GM12878 (cell line): ENCODE results near the gene PRMT7. TPM values are rescaled to one million over a fixed set of nuclear protein-coding genes. Genes with fewer than 3 reads are reported as not detected.

Source experiments
- ATAC-seq: fragments of 200-7000 bp; cut with Tn5 transposase; 3 replicates; pipeline ENCODE4 v1.9.1; 2020; ENCODE audit warnings: mild to moderate bottlenecking, moderate library complexity
- BruUV-seq: library from RNA; stranded (reverse); fragments of 400-500 nt; replicated peaks from 2 replicates; lab custom pipeline; 2021; lab: Mats Ljungman, UMichigan
- CTCF ChIA-PET: fragments of 300-600 bp; sonication (Branson Sonifier 250); formaldehyde crosslinking; extraction: SDS; loops from one replicate; lab custom pipeline; 2021; ENCODE audit warnings: inconsistent platforms; lab: Yijun Ruan, JAX
- POLR2A ChIA-PET: fragments of 350-600 bp; formaldehyde crosslinking; extraction: SDS; loops from one replicate; lab custom pipeline; 2021; ENCODE audit warnings: inconsistent platforms; lab: Charles Lee
- RAD21 ChIA-PET: fragments of 300-600 bp; sonication (Branson Sonifier 250); formaldehyde crosslinking; loops from one replicate; lab custom pipeline; 2023; ENCODE audit warnings: antibody characterized with exemption; ENCODE audit not compliant: unreplicated experiment; lab: Charles Lee
- SMC1A ChIA-PET: fragments of 300-600 bp; sonication (Branson Sonifier 250); formaldehyde crosslinking; loops from one replicate; lab custom pipeline; 2023; ENCODE audit not compliant: unreplicated experiment, uncharacterized antibody; lab: Charles Lee
- DNase-seq: peaks from one replicate; pipeline ENCODE4 v3.0.0-alpha.2; 2011; ENCODE audit warnings: low read depth, low spot score
- FAIRE-seq: peaks from 3 replicates; lab custom pipeline; 2011; peaks lifted over from hg19 to GRCh38; lab: Jason Lieb, UNC
- H2AFZ ChIP-seq: 2 replicates; pipeline ENCODE4 v1.6.0; 2011; ENCODE audit warnings: low read depth, low read length, control low read depth; ENCODE audit not compliant: control insufficient read depth
- H3K27ac ChIP-seq: 2 replicates; pipeline ENCODE4 v1.5.1; 2011; ENCODE audit warnings: control low read depth; ENCODE audit not compliant: control insufficient read depth, insufficient read depth
- H3K27me3 ChIP-seq, 2 experiments: replicated peaks in 1 of 2; 2 replicates each; pipeline versions ENCODE4 v1.6.0 to v1.6.1; 2011; ENCODE audit warnings: low read length in 1 of 2; ENCODE audit not compliant: control insufficient read depth in 2 of 2, insufficient read depth in 2 of 2
- H3K36me3 ChIP-seq, 2 experiments: 2 replicates each; pipeline ENCODE4 v1.5.1; 2011; ENCODE audit warnings: low read length in 1 of 2; ENCODE audit not compliant: control insufficient read depth in 2 of 2, insufficient read depth in 2 of 2
- H3K4me1 ChIP-seq: 2 replicates; pipeline ENCODE4 v1.6.1; 2011; ENCODE audit warnings: mild to moderate bottlenecking, low read length, moderate library complexity, mixed read lengths; ENCODE audit not compliant: control insufficient read depth, insufficient read depth
- H3K4me2 ChIP-seq: 2 replicates; pipeline ENCODE4 v1.6.0; 2011; ENCODE audit warnings: control low read depth; ENCODE audit not compliant: control insufficient read depth, insufficient read depth
- H3K4me3 ChIP-seq: fragments of 200-600 bp; sonication (generic); 2 replicates; pipeline ENCODE4 v1.5.1; 2016
- H3K79me2 ChIP-seq: 2 replicates; pipeline ENCODE4 v1.6.0; 2011; ENCODE audit warnings: low read length; ENCODE audit not compliant: control insufficient read depth, insufficient read depth
- H3K9ac ChIP-seq: 2 replicates; pipeline ENCODE4 v1.8.0; 2011; ENCODE audit warnings: low read length, control low read depth, mixed read lengths; ENCODE audit not compliant: control insufficient read depth, insufficient read depth
- H3K9me3 ChIP-seq: replicated peaks from 3 replicates; pipeline ENCODE4 v1.5.1; 2011; ENCODE audit warnings: mild to moderate bottlenecking, low read length; ENCODE audit not compliant: control insufficient read depth, insufficient read depth
- H4K20me1 ChIP-seq: 2 replicates; pipeline ENCODE4 v1.6.0; 2011; ENCODE audit not compliant: control insufficient read depth, insufficient read depth
- CBX5 ChIP-seq: sonication (generic); IDR thresholded peaks from 2 replicates; pipeline ENCODE4 v1.6.1; 2016; ENCODE audit warnings: low read depth, moderate library complexity, mild to moderate bottlenecking, inconsistent platforms
- CEBPB ChIP-seq, 2 experiments: fragments of 150-350 bp in 1 of 2; IDR thresholded peaks; 2 replicates each; pipeline ENCODE4 v1.6.1; 2012 to 2014; ENCODE audit warnings: low read depth in 2 of 2, low read length in 2 of 2, borderline replicate concordance in 1 of 2, inconsistent platforms in 1 of 2
- CREM ChIP-seq: IDR thresholded peaks from 2 replicates; pipeline ENCODE4 v1.6.1; 2014; ENCODE audit warnings: antibody characterized with exemption, low read depth
- IRF4 ChIP-seq: IDR thresholded peaks from 2 replicates; pipeline ENCODE4 v1.6.1; 2011; ENCODE audit warnings: low read depth, low read length
- NFYB ChIP-seq: IDR thresholded peaks from 2 replicates; pipeline ENCODE4 v1.6.1; 2011; ENCODE audit warnings: low read depth, mild to moderate bottlenecking, low read length, improper control_type of control experiment, moderate library complexity; ENCODE audit not compliant: insufficient read depth
- POLR2AphosphoS2 ChIP-seq: IDR thresholded peaks from 2 replicates; pipeline ENCODE4 v1.6.1; 2011; ENCODE audit warnings: low read depth, mild to moderate bottlenecking, low read length, improper control_type of control experiment, moderate library complexity
- RBBP5 ChIP-seq: fragments of 200-600 bp; sonication (generic); conservative IDR thresholded peaks from 2 replicates; pipeline ENCODE4 v1.6.1; 2016
- ZNF207 ChIP-seq: fragments of 450-650 bp; IDR thresholded peaks from 2 replicates; pipeline ENCODE4 v1.6.1; 2014; ENCODE audit warnings: antibody characterized with exemption, mild to moderate bottlenecking, borderline replicate concordance
- WGBS: methylation state at CpG from one replicate; pipeline ENCODE4 v1.1.6; 2016; ENCODE audit warnings: low lambda C conversion rate; ENCODE audit not compliant: insufficient replicate concordance, insufficient coverage; ENCODE audit errors: missing lambda C conversion rate; 5-methylcytosine and 5-hydroxymethylcytosine counted together
- in situ Hi-C: fragments of 300-500 bp; cut with MboI; formaldehyde crosslinking; loops from 9 replicates; pipeline ENCODE4 v1.14.3; 2018; ENCODE audit warnings: mixed read lengths
- intact Hi-C: fragments of 100-400 bp; cut with micrococcal nuclease; formaldehyde crosslinking; loops from one replicate; pipeline ENCODE4 v1.14.2; 2022; ENCODE audit not compliant: unreplicated experiment
- polyA plus RNA-seq, 11 experiments: library from polyadenylated mRNA; depleted of rRNA in 4 of 11; unstranded in 6 of 11; stranded (reverse) in 5 of 11; fragments of >200 nt; fragmentation: Nextera tagmentation in 4 of 11; fragmentation: Illumina TruSeq in 1 of 11; extraction: Ambion mirVana in 4 of 11; extraction: Trizol in 1 of 11; gene quantifications; 1 replicate in 1 of 11; 2 replicates in 10 of 11; pipeline versions ENCODE4 v1.2.1 to v1.2.3, GENCODE V29; 2011 to 2016; ENCODE audit warnings: inconsistent platforms in 2 of 11, missing spikeins in 2 of 11, low read depth in 1 of 11
- total RNA-seq, 4 experiments: library from RNA; depleted of rRNA in 3 of 4; stranded (reverse); fragments of >200 nt in 3 of 4; fragmentation: Illumina TruSeq in 1 of 4; extraction: Trizol in 1 of 4; gene quantifications; 2 replicates each; pipeline versions ENCODE4 v1.2.1 to v1.2.3, GENCODE V29; 2013 to 2021
- TF ChIP-seq, protein P1 (sequence below): fragments of 450-650 bp; IDR thresholded peaks from 2 replicates; pipeline ENCODE4 v1.6.1; 2018; ENCODE audit warnings: borderline replicate concordance, mild to moderate bottlenecking; ENCODE audit not compliant: partially characterized antibody
- TF ChIP-seq, protein P2 (sequence below): fragments of 450-650 bp; IDR thresholded peaks from 2 replicates; pipeline ENCODE4 v1.6.1; 2016; ENCODE audit warnings: mild to moderate bottlenecking

PRMT7 gene
- total and polyA plus RNA-seq, 10 of the 15 experiments (the other 5 are each of a cell fraction or from before 2014, with no cell fraction given), result 5.1 to 56.1 (median 42.0) TPM

DNA sequence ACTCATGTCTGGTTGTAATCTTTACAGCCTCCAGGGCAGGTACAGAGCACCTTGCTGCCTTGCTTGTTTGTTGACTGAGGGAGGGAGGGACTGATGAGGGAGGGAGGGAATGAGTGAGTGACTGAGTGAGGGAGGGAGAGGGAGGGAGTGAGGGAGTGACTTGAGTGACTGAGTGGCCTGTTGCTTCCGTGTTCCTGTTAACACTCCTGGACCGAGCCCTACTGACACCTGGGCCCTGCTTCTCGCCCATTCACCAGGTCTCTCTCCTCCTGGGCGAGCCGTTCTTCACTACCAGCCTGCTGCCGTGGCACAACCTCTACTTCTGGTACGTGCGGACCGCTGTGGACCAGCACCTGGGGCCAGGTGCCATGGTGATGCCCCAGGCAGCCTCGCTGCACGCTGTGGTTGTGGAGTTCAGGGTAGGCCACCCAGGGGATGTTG is 41.2 kb downstream of the PRMT7 start:
- FAIRE-seq, result no peak
- Histone ChIP-seq H3K9me3 (no peaks in the 10 kb centered on the region), H3K79me2 (no peaks in the 10 kb centered on the region), H3K27ac (no peak overlapping the region), H3K4me3 (no peak overlapping the region), H3K9ac (no peak overlapping the region), H3K27me3 (no peaks in the 10 kb centered on the region), H3K4me2 (no peak overlapping the region), H2AFZ (no peak overlapping the region), H3K4me1 (peaks cover 17% of the 10 kb centered on the region), H3K36me3 (peaks cover 25 to 41% of the 10 kb centered on the region in 2 experiments), H4K20me1 (no peaks in the 10 kb centered on the region; the same call in 1 of the 2 replicates)
- in situ Hi-C loops (no loop called here), intact Hi-C loops (no loop called here)
- ATAC-seq, result no peak
- ChIA-PET POLR2A (no interaction called here), RAD21 (no interaction called here), SMC1A (no interaction called here), CTCF (interaction anchor here (1.2 kb wide), 1 partner anchor 90 kb away, joined by 5 read pairs; no protein-coding TSS in a partner anchor)
- WGBS, result 98% methylated on average over 9 of the region's 11 CpGs
- no peak for TF ChIP-seq NFYB
- TF ChIP-seq, protein P1, sequence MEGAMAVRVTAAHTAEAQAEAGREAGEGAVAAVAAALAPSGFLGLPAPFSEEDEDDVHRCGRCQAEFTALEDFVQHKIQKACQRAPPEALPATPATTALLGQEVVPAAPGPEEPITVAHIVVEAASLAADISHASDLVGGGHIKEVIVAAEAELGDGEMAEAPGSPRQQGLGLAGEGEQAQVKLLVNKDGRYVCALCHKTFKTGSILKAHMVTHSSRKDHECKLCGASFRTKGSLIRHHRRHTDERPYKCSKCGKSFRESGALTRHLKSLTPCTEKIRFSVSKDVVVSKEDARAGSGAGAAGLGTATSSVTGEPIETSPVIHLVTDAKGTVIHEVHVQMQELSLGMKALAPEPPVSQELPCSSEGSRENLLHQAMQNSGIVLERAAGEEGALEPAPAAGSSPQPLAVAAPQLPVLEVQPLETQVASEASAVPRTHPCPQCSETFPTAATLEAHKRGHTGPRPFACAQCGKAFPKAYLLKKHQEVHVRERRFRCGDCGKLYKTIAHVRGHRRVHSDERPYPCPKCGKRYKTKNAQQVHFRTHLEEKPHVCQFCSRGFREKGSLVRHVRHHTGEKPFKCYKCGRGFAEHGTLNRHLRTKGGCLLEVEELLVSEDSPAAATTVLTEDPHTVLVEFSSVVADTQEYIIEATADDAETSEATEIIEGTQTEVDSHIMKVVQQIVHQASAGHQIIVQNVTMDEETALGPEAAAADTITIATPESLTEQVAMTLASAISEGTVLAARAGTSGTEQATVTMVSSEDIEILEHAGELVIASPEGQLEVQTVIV, result no peak
- no peak for DNase-seq
- BruUV-seq, result no TSS peak

DNA sequence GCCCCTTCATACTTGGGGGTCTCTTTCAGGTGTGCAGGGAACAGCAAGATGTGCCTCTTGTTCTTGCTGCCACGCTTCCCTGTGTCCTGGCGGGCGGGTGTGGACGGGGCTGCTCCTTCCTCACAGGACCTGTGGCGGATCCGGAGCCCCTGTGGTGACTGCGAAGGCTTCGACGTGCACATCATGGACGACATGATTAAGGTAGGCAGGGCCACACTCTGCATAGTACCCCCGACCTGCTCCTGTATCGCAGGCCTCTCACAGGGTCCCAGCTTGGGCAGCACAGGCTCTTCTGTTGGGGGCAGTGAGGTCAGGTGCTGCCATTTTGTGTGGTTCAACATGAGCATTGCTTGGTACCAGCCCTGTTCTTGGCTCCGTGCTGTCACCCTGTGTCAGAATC is 42.5 kb downstream of the PRMT7 start:
- no peaks in the 10 kb centered on the region for H4K20me1 ChIP-seq
- peaks cover 23% of the 10 kb centered on the region for H3K4me1 ChIP-seq
- H3K9ac ChIP-seq, result no peak overlapping the region
- H3K36me3 ChIP-seq, result peaks cover 31 to 47% of the 10 kb centered on the region in 2 experiments
- intact Hi-C loops (no loop called here), in situ Hi-C loops (no loop called here)
- H3K4me2 ChIP-seq, result no peak overlapping the region
- H3K27ac ChIP-seq, result no peak overlapping the region
- H3K79me2 ChIP-seq, result no peaks in the 10 kb centered on the region
- H3K9me3 ChIP-seq, result no peaks in the 10 kb centered on the region
- ChIA-PET RAD21 (no interaction called here), SMC1A (interaction anchor here (0.6 kb wide), 1 partner anchor 84 kb away, joined by 3 read pairs; no protein-coding TSS in a partner anchor), CTCF (no interaction called here), POLR2A (interaction anchor here (0.6 kb wide), 1 partner anchor 388 kb away, joined by 6 read pairs; no protein-coding TSS in a partner anchor)
- DNase-seq, result no peak
- no peak overlapping the region for H3K4me3 ChIP-seq
- no peak for ATAC-seq
- WGBS, result 93% methylated on average over 13 of the region's 13 CpGs
- H2AFZ ChIP-seq, result no peak overlapping the region
- BruUV-seq, result no TSS peak
- no peaks in the 10 kb centered on the region for H3K27me3 ChIP-seq
- FAIRE-seq, result no peak
- TF ChIP-seq ZNF207, result no peak
- no peak for TF ChIP-seq CREM
- no peak for TF ChIP-seq IRF4
- TF ChIP-seq, protein P2, sequence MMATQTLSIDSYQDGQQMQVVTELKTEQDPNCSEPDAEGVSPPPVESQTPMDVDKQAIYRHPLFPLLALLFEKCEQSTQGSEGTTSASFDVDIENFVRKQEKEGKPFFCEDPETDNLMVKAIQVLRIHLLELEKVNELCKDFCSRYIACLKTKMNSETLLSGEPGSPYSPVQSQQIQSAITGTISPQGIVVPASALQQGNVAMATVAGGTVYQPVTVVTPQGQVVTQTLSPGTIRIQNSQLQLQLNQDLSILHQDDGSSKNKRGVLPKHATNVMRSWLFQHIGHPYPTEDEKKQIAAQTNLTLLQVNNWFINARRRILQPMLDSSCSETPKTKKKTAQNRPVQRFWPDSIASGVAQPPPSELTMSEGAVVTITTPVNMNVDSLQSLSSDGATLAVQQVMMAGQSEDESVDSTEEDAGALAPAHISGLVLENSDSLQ, result no peak
- no peak for TF ChIP-seq CEBPB (IDR thresholded peaks at IDR 0.05; ENCODE audit: borderline replicate concordance in 1 of 2, low read depth in 2 of 2, low read length in 2 of 2)
- no peak for TF ChIP-seq RBBP5
- TF ChIP-seq POLR2AphosphoS2, result no peak
- TF ChIP-seq CBX5, result no peak
